Mucosa of descending colon (tissue), 3 donors: ENCODE results near the gene DNTT. TPM values are rescaled to one million over a fixed set of nuclear protein-coding genes. Genes with fewer than 3 reads are reported as not detected.

Experiments
- ATAC-seq: fragments of 200-7000 bp; cut with Tn5 transposase; one replicate; pipeline ENCODE4 v1.9.1; 2020; ENCODE audit warnings: mild to moderate bottlenecking, moderate library complexity
- DNase-seq, 3 donors: peaks; one replicate each; pipeline ENCODE4 v3.0.0-alpha.2; 2020
- H3K36me3 ChIP-seq: fragments of 200-600 bp; one replicate; pipeline ENCODE4 v1.8.0; 2021; ENCODE audit warnings: low read depth, mild to moderate bottlenecking
- H3K4me1 ChIP-seq: fragments of 200-600 bp; one replicate; pipeline ENCODE4 v1.8.0; 2021; ENCODE audit warnings: low read depth, mild to moderate bottlenecking
- H3K4me3 ChIP-seq: fragments of 200-600 bp; one replicate; pipeline ENCODE4 v1.8.0; 2021; ENCODE audit warnings: mild to moderate bottlenecking
- H3K9me3 ChIP-seq: fragments of 200-600 bp; one replicate; pipeline ENCODE4 v1.8.0; 2021; ENCODE audit warnings: mild to moderate bottlenecking
- intact Hi-C, 2 donors: fragments of 100-400 bp; cut with DNase I in 1 of 2; cut with micrococcal nuclease in 1 of 2; formaldehyde crosslinking; loops; one replicate each; pipeline versions ENCODE4 v1.11.0 to v1.11.1; 2022; cut with DNase I, micrococcal nuclease
- total RNA-seq, 3 donors: library from RNA; stranded (reverse); fragmentation: NEBNext Ultra II Directional in 2 of 3; extraction: Animal tissue kit (Norgen Biotek cat#: 25700) in 2 of 3; gene quantifications; one replicate each; pipeline versions ENCODE4 v1.2.1 to v1.2.4, GENCODE V29; 2021 to 2023
- TF ChIP-seq, protein P1 (sequence below): fragments of 200-600 bp; IDR thresholded peaks from one replicate; pipeline ENCODE4 v1.8.0; 2022; ENCODE audit warnings: antibody characterized with exemption, mild to moderate bottlenecking
- donor health status: DM: no; HTN: no; CAD: no; lungs with moderate emphysema.
- donor health status: DM: no; HTN: no; CAD: no.
- donor health status: DM: no; HTN: yes; CAD: no.

The DNTT gene
- total RNA-seq, 3 donors from 2014 or later, result not detected

DNA sequence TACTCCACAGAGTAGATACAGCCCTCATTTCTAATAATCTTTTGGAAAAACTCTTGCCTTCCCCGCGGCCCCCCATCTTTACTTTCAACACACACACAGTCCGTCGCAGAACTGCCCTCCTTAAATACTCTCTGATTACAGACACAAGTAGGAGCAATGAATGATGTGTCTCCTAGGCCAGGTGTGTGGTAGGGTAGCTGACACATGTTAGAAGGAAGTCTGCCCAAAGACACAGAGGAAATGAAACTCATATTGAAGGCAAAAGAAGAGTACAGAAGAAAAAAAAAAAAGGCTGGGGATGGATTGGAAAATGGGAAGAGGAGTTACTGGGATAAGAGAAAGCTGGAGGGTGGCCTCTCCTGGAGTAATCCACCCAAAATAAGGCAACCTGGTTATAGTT lies 39.9 kb downstream of the DNTT start:
- no peaks in the 10 kb centered on the region for H3K36me3 ChIP-seq
- TF ChIP-seq, protein P1, sequence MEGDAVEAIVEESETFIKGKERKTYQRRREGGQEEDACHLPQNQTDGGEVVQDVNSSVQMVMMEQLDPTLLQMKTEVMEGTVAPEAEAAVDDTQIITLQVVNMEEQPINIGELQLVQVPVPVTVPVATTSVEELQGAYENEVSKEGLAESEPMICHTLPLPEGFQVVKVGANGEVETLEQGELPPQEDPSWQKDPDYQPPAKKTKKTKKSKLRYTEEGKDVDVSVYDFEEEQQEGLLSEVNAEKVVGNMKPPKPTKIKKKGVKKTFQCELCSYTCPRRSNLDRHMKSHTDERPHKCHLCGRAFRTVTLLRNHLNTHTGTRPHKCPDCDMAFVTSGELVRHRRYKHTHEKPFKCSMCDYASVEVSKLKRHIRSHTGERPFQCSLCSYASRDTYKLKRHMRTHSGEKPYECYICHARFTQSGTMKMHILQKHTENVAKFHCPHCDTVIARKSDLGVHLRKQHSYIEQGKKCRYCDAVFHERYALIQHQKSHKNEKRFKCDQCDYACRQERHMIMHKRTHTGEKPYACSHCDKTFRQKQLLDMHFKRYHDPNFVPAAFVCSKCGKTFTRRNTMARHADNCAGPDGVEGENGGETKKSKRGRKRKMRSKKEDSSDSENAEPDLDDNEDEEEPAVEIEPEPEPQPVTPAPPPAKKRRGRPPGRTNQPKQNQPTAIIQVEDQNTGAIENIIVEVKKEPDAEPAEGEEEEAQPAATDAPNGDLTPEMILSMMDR, result no peak
- ATAC-seq (no peak), DNase-seq (no peak)
- no peaks in the 10 kb centered on the region for H3K4me1 ChIP-seq
- intact Hi-C loops, result no loop called here
- peaks cover 11% of the 10 kb centered on the region for H3K9me3 ChIP-seq
- no peak overlapping the region for H3K4me3 ChIP-seq

DNA sequence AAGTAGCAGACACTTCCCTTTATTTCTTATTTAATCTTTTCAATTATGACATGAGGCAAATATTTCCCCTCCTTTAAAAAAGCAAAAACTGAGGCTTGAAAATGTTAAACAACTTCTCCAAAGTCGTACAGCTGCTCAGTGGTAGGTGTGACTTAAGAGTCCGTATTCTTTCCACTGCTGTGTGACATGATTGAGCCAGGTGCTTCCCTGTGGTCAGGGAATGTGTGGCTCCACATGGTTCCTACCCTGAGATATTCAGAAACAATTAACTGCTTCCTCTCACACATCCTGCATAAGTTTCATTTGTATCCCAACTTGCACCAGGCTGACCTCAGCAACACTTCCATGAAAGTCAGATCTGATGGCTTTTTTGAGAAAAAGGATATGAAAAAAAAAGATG lies 41.0 kb downstream of the DNTT start:
- Histone ChIP-seq H3K36me3 (no peaks in the 10 kb centered on the region), H3K4me1 (no peaks in the 10 kb centered on the region), H3K4me3 (no peak overlapping the region), H3K9me3 (peaks cover 11% of the 10 kb centered on the region)
- no peak for ATAC-seq
- intact Hi-C loops, result no loop called here
- TF ChIP-seq, protein P1, result no peak
- DNase-seq, result no peak

DNA sequence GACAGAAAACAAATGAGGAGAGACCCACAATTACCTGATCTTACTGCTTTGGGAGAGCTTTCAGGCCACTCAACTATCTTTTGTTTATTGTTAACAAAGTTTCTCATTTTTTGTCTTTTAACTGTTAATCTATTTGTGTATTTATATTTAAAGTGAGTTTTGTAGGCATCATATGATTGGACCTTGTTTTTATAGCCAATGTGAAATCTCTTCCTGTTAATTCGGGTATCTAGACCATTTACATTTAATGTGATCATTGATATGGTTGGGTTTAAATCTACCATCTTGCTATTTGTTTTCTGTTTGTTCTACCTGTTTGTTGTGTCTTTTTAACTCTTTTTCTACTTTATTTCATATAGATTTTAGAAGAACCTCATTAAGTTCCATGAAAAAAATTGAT lies 42.1 kb downstream of the DNTT start:
- Histone ChIP-seq H3K4me3 (no peak overlapping the region), H3K4me1 (no peaks in the 10 kb centered on the region), H3K36me3 (no peaks in the 10 kb centered on the region), H3K9me3 (peaks cover 11% of the 10 kb centered on the region)
- intact Hi-C loops, result no loop called here
- DNase-seq, result no peak
- ATAC-seq, result no peak
- TF ChIP-seq, protein P1, result no peak

DNA sequence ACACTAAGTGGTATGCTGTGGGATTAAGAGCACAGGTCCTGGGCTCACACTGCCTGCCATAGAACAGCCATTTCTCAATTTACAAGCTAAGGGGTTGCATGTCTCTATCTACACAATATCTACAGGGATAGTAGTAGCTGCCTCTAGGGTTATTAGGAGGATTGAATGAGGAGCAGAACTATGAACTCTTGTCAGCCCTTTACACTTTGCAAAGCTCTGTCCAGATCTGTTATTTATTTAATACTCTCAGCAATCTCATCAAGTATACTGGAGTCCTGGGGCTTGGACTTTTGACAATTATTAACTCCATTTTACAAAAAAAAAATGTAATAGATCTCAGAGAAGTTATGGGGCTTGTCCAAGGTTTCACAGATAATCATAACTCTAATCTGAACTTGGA lies 47.8 kb downstream of the DNTT start:
- DNase-seq (no peak), ATAC-seq (no peak)
- H3K36me3 ChIP-seq, result no peaks in the 10 kb centered on the region
- intact Hi-C loops, result no loop called here
- TF ChIP-seq, protein P1, result no peak
- peaks cover 4% of the 10 kb centered on the region for H3K4me1 ChIP-seq
- H3K4me3 ChIP-seq, result no peak overlapping the region
- H3K9me3 ChIP-seq, result no peaks in the 10 kb centered on the region

DNA sequence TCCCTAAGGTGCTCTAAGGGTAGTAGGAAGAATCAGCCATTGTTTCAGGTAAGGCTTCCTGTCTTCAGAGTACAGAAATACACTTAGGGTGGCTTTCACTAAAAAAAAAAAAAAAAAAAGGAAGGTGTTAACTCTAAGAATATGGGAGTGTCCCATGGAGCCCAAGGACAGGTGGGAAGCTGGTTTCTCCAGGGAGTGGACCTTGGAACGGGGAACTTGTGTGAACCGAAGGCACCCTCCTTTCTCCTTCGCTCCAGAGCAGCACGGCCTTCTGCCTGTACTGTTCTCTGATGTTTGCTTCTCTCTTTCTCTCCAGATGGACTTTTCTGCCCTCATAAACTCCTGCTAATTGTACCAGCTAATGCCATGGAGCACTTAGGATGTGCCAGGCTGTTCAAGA lies 48.3 kb downstream of the DNTT start:
- peak; percentile 97 for ATAC-seq

More for the DNA sequence above, 48.3 kb downstream of the DNTT start:
- peaks cover 4% of the 10 kb centered on the region for H3K4me1 ChIP-seq
- no peaks in the 10 kb centered on the region for H3K36me3 ChIP-seq
- intact Hi-C loops, result no loop called here
- peak in 2 of 3 donors; percentile 40 to 60 for DNase-seq
- H3K4me3 ChIP-seq, result no peak overlapping the region
- TF ChIP-seq, protein P1, result no peak
- H3K9me3 ChIP-seq, result no peaks in the 10 kb centered on the region
